ENCODE measurements around the gene PAPSS2.

The PAPSS2 gene

DNA sequence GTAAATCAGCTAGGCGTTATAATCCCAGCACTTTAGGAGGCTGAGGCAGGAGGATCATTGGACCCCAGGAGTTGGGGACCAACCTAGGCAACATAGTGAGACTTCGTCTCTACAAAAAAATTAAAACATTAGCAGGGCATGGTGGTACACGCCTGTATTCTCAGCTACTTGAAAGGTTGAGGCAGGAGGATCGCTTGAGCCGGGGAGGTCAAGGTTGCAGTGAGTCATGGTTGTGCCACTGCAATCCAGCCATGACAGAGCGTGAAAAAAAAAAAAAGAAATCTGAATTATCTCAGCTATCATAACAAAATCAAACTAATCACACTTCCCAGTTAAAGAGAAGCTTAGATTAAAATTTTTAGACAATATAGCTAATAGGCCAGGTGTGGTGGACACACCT lies 123.0 kb downstream of the PAPSS2 start:
- Mint-ChIP-seq H3K4me1 (no peaks in the 10 kb centered on the region), H3K36me3 (ENCODE audit: low read depth) (peaks cover 49% of the 10 kb centered on the region), H3K9me3 (no peaks in the 10 kb centered on the region), H3K27ac (no peak overlapping the region), H3K27me3 (ENCODE audit: low read depth) (no peaks in the 10 kb centered on the region), H3K4me3 (no peak overlapping the region)
- TF ChIP-seq, protein P1, sequence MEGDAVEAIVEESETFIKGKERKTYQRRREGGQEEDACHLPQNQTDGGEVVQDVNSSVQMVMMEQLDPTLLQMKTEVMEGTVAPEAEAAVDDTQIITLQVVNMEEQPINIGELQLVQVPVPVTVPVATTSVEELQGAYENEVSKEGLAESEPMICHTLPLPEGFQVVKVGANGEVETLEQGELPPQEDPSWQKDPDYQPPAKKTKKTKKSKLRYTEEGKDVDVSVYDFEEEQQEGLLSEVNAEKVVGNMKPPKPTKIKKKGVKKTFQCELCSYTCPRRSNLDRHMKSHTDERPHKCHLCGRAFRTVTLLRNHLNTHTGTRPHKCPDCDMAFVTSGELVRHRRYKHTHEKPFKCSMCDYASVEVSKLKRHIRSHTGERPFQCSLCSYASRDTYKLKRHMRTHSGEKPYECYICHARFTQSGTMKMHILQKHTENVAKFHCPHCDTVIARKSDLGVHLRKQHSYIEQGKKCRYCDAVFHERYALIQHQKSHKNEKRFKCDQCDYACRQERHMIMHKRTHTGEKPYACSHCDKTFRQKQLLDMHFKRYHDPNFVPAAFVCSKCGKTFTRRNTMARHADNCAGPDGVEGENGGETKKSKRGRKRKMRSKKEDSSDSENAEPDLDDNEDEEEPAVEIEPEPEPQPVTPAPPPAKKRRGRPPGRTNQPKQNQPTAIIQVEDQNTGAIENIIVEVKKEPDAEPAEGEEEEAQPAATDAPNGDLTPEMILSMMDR (IDR thresholded peaks at IDR 0.05; ENCODE audit: unreplicated experiment in 3 of 3): no peak

DNA sequence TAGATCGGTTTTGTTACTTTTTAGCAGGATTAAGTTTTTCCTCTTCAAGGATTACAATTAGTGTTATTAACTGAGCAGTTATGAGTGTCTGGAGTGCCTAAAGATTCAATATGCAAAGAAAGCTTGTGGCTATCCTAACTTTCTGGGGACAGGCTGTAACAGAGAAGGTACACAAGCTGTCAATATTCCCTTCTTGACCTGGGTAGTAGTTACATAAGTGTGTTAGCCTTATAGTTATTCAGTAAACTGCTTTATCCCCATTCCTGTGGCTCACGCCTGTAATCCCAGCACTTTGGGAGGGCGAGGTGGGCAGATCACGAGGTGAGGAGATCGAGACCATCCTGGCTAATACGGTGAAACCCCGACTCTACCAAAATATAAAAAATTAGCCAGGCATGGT lies 126.7 kb downstream of the PAPSS2 start:
- peaks cover 45% of the 10 kb centered on the region for H3K36me3 Mint-ChIP-seq (ENCODE audit: low read depth)
- H3K9me3 Mint-ChIP-seq: no peaks in the 10 kb centered on the region
- no peak overlapping the region for H3K27ac Mint-ChIP-seq
- no peaks in the 10 kb centered on the region for H3K4me1 Mint-ChIP-seq
- H3K4me3 Mint-ChIP-seq: no peak overlapping the region
- H3K27me3 Mint-ChIP-seq (ENCODE audit: low read depth): no peaks in the 10 kb centered on the region
- TF ChIP-seq, protein P1 (IDR thresholded peaks at IDR 0.05; ENCODE audit: unreplicated experiment in 3 of 3): no peak

DNA sequence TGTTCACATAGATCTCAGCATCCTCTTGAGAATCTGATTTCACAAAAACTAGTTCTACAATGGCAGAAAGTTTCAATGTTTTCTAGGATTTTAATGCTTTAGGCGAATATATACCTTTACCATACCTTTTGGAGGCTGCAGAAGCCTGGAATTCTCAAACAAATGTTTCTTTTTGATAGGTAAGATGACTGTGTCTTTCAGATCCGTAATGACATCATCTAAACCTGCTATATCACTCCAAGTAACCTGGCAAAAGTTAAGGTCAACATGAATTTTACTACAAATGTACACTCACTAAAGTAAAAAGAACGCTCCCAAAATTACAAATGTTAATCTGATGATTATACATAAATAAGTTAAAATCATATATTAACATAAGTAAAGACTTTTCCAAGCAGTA lies 130.5 kb downstream of the PAPSS2 start:
- no peak overlapping the region for H3K27ac Mint-ChIP-seq
- no peaks in the 10 kb centered on the region for H3K4me1 Mint-ChIP-seq
- TF ChIP-seq, protein P1 (IDR thresholded peaks at IDR 0.05; ENCODE audit: unreplicated experiment in 3 of 3): no peak
- H3K9me3 Mint-ChIP-seq: no peaks in the 10 kb centered on the region
- H3K27me3 Mint-ChIP-seq (ENCODE audit: low read depth): no peaks in the 10 kb centered on the region
- H3K36me3 Mint-ChIP-seq (ENCODE audit: low read depth): peaks cover 54% of the 10 kb centered on the region
- H3K4me3 Mint-ChIP-seq: no peak overlapping the region

DNA sequence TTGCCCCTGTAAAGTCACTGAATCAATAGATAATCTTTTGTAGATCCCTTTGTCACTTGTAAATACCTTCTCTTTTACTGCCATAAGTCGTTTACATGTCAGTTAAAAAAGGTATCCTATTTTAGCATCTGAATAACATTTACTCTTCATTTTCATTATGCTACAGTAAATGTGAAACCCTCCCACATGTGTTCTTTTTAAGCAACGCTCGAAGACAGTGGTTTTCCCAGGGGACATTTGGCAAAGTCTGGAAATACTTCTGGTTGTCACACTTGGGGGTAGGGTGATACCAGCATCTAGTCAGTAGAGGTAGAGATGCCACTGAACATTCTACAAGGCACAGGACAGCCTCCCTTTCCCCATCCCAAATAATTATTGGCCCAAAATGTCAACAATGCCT lies 134.6 kb downstream of the PAPSS2 start:
- Mint-ChIP-seq H3K4me1 (no peaks in the 10 kb centered on the region), H3K9me3 (peaks cover 4% of the 10 kb centered on the region), H3K27me3 (ENCODE audit: low read depth) (no peaks in the 10 kb centered on the region), H3K27ac (no peak overlapping the region), H3K36me3 (ENCODE audit: low read depth) (peaks cover 77% of the 10 kb centered on the region), H3K4me3 (no peak overlapping the region)
- TF ChIP-seq, protein P1 (IDR thresholded peaks at IDR 0.05; ENCODE audit: unreplicated experiment in 3 of 3): no peak
